DMS114 treated with DMSO at 0.1 percent for 48 hours (cell line): ENCODE results near the gene LSM3.

Experiments
- DNase-seq: peaks from one replicate; lab custom pipeline; 2025; ENCODE audit not compliant: unreplicated experiment; lab: John Stamatoyannopoulos, UW

The LSM3 gene

GRCh38 chr3:14143271-14144225 is 35.1 kb upstream of the LSM3 start:
- no peak for DNase-seq

DNA sequence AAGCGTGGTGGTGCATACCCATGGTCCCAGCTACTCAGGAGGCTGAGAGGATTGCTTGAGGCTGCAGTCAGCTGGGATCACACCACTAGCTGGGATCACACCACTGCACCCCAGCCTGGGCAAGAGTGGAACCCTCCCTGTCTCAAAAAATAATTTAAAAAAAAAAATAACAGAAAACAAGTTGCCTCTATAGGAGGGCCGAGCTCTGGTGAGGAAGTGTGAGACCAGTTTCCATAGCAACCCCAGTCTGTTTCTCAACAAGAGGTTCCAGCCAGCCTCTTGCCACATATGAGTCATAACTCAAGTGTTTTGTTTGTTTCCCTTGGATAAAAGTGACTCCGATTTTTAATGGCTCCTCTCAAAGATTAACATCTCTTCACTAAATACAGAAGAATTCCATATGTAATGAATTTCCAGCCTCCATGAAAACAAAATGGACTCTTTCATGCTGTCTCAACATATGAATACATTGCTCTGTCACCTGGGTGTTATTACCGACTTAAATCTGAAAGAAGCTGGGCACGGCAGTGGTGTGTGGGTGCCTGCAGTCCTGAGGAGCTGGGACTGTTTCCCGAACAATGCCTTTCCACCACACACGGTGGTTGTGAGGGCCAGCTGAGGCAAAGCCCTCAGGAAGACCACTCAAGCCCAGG is 34.1 kb upstream of the LSM3 start:
- DNase-seq = no peak

DNA sequence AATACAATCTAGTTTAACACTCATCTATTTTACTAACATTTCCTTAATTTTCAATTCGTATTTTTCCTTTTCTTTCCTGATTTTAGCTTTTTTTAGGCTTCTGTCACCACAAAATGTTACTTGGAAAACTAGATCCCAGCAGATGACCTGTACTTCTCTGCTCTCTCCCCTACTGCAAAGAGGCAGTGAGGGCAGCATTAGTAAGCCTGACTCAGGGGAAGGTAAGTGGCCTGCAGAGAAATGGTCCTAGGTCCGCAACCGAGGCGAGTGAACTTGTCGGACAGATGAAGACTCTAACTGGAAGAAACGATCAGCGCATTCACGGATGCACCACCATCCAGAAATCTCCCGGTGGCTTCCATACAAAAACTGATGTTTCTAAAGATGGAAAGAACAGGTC is 33.4 kb upstream of the LSM3 start:
- DNase-seq = no peak

DNA sequence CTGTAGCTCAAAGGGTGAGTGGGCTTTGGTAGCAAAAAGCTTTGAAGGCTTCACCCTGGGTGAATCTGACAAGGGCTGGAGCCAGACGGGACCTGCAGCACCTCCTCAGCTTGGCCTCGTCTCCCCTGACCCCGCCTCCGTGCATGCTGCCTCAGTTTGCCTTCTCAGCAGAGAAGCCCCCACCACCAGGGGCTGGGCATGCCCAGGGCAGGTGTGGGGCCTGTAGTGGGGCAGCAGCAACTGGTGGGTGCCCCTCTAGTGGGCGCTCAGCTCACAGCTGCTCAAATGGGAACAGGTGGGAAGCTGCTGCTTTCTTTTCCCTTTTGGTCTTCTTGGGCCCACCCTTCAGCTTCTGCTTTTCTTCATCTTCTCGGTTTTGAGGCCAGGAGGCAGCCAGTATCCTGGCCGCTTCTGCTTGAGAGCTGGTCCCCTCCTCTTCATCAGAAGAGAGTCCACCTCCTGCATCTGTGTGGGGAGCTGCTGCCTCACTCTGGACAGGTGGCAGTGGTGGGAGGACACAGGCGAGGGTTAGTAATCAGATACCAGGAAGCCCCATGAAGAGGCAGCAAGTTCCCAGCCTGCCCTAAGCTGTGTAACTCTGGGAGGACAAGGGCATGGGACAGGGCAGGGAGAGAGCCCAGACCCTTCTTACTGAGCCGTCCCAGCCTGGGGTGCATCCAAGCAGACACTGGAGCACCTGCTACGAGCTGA is 32.8 kb upstream of the LSM3 start:
- DNase-seq = no peak

DNA sequence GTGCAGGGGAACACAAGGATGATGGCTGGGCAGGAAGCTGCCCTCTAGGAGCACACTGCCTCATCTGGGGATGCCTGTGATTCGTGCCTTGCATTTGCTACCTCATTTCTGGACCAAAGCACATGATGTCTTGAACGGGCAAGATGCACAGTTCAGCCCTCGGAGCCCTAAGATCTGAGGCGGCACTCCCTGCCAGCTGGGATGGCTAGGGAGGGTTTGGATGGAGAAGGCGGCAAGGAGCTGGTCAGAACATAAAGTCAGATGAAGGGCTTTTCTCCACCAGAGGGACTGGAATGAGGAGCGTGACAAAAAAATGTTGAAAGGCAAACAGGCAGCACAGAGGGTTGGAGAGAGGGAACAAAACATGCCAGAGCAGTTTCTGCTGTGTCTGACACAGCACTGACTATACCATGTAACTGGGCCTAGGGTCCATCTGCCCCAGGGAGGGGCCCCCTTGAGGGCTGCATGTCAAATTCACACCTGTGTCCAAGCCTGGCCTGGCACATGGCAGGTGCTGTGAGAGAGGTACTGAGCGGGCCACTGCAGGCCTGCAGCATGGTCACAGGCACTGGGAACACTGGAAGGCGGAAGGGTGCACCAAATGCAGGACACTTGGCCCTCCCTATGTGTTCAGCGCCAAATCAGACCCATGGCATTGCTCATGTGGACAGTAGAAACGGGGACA is 32.1 kb upstream of the LSM3 start:
- DNase-seq = no peak

- no peak for DNase-seq
Observed at GRCh38 chr3:14147066-14147435, 31.6 kb upstream of the LSM3 start.

GRCh38 chr3:14147617-14148016 is 31.0 kb upstream of the LSM3 start:
- no peak for DNase-seq

DNA sequence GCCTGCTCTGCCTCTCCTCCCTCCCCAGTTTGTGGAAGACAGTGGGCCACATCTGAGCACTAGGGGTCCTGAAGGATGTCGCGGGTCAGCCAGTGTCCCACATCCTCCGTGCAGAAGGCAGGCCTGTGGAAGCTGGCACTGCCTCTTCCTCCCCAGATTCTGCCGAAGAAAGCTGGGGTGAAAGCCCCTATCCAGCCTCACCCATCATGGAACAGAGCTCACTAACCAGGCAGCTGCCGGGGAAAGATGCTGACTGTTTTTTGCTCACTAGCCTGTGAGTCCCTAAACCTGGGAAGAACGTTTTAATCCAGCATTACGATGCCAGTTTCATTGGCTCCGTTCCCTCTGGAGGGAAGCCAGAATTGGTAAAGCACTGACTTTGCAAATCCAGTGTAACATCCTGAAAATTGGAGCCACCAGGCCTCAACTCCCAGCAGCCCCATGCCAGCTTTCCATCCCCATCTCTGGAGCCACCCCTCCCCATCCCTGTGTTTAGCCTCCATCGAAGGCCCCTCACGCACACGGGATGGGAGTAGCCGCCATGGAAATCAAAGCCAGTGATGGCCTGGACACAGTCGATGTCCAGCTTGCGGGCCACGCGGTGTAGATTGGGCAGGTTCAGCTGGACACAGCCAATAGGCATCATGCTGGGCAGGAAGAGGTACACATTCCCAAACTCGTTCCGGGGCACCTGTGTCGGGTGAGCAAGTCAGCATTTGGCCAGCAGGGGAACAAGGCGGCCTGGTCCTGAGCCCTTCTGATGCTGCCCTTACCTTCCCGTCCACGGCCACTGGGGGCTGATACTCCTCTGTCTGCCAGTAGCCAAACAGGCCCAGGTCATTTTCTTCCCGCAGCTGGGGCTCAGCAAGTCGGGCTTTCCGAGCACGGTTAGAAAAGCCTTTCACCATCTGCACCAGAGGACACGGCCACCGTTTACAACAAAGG is 30.3 kb upstream of the LSM3 start:
- no peak for DNase-seq

GRCh38 chr3:14150078-14150477 is 28.5 kb upstream of the LSM3 start:
- DNase-seq = no peak

DNA sequence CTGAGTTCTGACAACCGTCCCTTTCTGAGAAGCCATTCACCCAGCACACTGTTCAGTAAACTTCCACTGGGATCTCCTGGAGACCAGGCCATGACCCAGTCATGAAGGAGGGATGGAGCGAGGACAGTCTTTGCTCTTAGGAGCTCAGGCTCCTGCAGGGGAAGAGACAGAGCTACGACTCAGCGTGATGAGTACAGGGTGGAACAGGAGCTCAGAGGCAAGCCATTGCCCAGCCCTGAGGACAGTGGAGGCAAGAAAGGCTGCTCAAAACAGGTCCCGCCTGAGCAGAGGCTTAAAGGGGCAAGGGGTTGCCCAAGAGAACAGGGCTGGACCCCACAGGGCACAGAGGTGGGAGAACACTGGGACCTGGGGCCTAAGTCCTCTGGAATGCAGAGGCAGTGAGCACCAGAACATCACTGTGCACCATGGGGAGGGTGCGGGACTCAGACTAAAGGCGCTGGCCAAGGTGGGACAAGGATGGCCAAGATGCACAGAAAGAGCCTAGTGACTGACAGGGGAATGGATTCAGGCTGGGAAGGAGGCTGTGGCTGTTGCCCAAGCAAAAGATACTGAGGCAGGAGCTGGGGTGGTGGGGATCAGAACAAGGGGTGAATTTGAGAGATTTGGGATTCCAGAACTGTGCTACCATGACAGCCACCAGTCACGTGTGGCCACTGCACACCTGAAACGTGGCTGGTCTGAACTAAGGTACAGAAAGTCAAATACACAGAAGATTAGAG is 28.0 kb upstream of the LSM3 start:
- DNase-seq = no peak

DNA sequence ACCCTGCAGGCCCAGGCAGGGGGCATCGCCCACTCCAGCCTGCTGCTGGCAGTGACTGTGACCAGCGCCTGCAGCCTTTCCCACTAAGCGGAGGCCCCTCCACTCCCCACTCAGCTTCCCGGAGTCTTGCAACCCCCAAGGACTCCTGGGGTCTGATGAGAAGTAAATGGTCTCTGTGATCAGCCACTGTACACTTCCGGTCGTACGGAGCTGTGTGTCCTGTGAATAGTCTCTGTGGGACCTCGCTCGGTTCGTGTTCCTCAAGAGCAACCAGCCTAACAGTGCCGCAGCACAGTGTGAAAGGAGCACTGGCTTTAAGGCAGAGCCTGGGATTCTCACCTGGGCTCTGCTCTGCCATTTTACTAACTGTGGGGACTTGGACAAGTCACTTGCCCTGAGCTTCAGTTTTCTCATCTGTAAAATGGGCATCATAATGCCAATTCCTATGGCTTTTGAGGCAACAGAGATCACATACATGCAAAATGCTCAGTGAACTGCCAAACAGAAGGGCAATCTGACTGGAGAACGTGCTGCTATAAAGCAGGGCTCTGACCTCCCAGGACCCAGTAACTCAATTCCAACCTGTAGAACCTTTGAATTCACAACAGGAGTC is 27.0 kb upstream of the LSM3 start:
- no peak for DNase-seq

- no peak for DNase-seq
Observed at GRCh38 chr3:14152233-14152962, 26.2 kb upstream of the LSM3 start.

- no peak for DNase-seq
Observed at GRCh38 chr3:14152963-14153355, 25.7 kb upstream of the LSM3 start.

DNA sequence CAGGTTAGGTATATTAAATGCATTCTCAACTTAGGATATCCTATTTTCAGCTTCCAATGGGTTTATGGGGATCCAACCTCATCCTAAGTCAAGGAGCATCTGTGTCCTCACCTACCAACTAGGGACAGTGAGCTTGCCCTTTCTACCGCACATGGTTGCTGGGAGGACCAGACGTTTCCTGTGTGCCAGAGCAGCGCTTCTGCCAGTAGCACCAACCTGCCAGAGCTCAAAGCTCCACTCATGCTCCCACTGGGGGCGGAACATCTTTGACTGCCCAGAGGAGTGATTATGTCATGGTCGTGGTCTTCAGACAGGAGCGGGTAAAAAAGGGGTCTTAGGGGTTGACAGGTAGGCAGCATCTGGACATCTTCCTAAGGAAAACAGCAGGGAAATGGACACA is 25.0 kb upstream of the LSM3 start:
- no peak for DNase-seq

GRCh38 chr3:14154276-14154675 is 24.3 kb upstream of the LSM3 start:
- DNase-seq = no peak

DNA sequence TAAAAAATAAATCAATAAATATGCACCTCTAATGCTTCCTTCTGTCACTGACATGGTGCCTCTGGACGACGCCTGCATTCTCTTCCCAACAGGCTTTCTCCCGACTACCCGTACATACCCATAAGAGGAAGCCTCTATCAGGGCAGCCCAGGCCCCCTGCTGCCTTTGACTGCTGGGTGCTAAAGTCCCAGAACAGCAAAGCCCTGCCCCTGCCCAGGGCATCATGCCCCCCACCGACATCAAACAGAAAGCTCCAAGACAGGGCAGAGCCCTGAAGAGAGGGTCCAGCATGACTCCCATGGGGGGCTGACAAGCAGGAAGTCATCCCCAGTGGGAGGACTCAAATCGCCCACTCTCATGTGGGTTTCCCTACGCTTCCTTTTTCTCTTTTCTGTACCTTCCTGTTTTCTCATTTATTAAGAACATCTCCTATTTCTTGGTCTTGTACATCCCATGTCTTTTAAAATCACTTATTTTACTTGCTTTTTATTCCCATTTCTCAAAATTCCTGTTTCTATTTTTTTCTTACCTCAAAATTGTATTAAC is 23.6 kb upstream of the LSM3 start:
- no peak for DNase-seq

DNA sequence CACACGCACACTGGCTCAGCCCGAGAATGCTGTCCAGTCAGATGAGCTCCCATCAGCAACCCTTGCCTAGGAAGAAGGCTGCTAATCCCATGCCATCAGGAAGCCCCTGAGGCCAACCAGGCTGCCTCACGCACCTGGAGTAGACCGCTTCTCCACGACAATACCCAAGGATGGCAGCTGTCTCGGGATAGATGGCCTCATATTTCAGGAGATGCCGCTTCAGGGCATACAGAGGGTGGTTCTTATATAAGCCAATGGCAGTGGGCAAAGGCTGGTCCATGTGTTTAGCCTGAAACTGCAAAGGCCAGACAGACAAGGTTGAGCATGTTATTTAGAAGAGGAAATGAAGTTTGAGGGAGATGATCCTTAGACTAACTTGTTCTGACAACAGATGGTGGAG is 22.4 kb upstream of the LSM3 start:
- DNase-seq = no peak
